Germinal center (tissue), 1 donor: ENCODE data around the gene CDK5RAP2.

Experiments used
- DNase-seq: peaks from one replicate; pipeline ENCODE4 v3.0.0; 2012; ENCODE audit warnings: mixed read lengths, low spot score

The CDK5RAP2 gene

DNA sequence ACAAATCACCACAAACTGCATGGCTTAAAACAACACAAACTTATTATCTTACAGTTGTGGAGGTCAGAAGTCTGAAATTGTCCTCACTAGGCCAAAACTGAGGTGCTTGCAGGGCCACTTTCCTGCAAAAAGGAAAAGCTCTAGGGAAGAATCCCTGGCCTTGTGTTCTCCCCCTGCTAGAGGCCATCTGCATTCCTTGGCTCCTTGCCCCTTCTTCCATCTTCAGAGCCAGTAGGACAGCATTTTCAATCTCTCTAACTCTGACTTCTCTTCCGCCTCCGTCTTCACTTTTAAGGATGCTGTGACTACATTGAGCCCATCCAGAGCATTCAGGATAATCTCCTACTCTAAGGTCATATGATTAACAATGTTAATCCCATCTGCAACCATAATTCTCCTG lies 236.6 kb downstream of the CDK5RAP2 start:
- DNase-seq, result no peak
